H1 (cell line): ENCODE measurements around the gene CDH8. TPM values are rescaled to one million over a fixed set of nuclear protein-coding genes. Genes with fewer than 3 reads are reported as not detected.

Source experiments
- CHD7 ChIP-seq: fragments of 300-600 bp; sonication (generic); IDR thresholded peaks from 2 replicates; pipeline ENCODE4 v1.7.1; 2012; ENCODE audit warnings: low read length, moderate library complexity, mild to moderate bottlenecking, inconsistent platforms; ENCODE audit not compliant: insufficient replicate concordance
- polyA plus RNA-seq, 7 experiments: library from polyadenylated mRNA; depleted of rRNA in 3 of 7; stranded (reverse) in 5 of 7; unstranded in 2 of 7; fragments of >200 nt in 5 of 7; fragments of 200-250 nt in 2 of 7; gene quantifications; 1 replicate in 5 of 7; 2 replicates in 1 of 7; 4 replicates in 1 of 7; pipeline versions ENCODE4 v1.2.1 to v1.2.3, GENCODE V29; 2011 to 2013; ENCODE audit warnings: missing spikeins in 2 of 7, mixed read lengths in 2 of 7
- total RNA-seq: library from RNA; stranded (reverse); fragmentation: NEBNext Ultra II Directional; extraction: Animal tissue kit (Norgen Biotek cat#: 25700); gene quantifications from 2 replicates; pipeline ENCODE4 v1.2.1, GENCODE V29; 2021

Gene CDH8
- total and polyA plus RNA-seq, 2 of the 8 experiments (the other 6 are each of a cell fraction or from before 2014, with no cell fraction given) = 7.7 to 8.4 TPM

GRCh38 chr16:61969077-61969382 is 67.2 kb downstream of the CDH8 start (continued):
- no peak for TF ChIP-seq CHD7
